ENCODE data around the gene ASB18.

Gene ASB18

GRCh38 chr2:236241181-236242056 is 22.8 kb downstream of the ASB18 start:
- DNase-seq (ENCODE audit: low read depth in 2 of 2), result no peak

- DNase-seq (ENCODE audit: low read depth in 2 of 2), result no peak
Observed at GRCh38 chr2:236240228-236240990, 23.8 kb downstream of the ASB18 start.

- no peak for DNase-seq (ENCODE audit: low read depth in 2 of 2)
Observed at GRCh38 chr2:236239276-236240065, 24.7 kb downstream of the ASB18 start.

GRCh38 chr2:236238751-236239150 is 25.5 kb downstream of the ASB18 start:
- DNase-seq (ENCODE audit: low read depth in 2 of 2), result no peak

GRCh38 chr2:236237468-236238190 is 26.6 kb downstream of the ASB18 start:
- no peak for DNase-seq (ENCODE audit: low read depth in 2 of 2)

- DNase-seq (ENCODE audit: low read depth in 2 of 2), result no peak
Observed at GRCh38 chr2:236236559-236237452, 27.4 kb downstream of the ASB18 start.

GRCh38 chr2:236229186-236229585 is 35.0 kb downstream of the ASB18 start:
- DNase-seq (ENCODE audit: low read depth in 2 of 2), result no peak

- no peak for DNase-seq (ENCODE audit: low read depth in 2 of 2)
Observed at GRCh38 chr2:236223675-236224074, 40.5 kb downstream of the ASB18 start.

GRCh38 chr2:236221798-236222197 is 42.4 kb downstream of the ASB18 start:
- DNase-seq (ENCODE audit: low read depth in 2 of 2), result no peak

- DNase-seq (ENCODE audit: low read depth in 2 of 2), result no peak
Observed at GRCh38 chr2:236219411-236219810, 44.8 kb downstream of the ASB18 start.

- no peak for DNase-seq (ENCODE audit: low read depth in 2 of 2)
Observed at GRCh38 chr2:236217926-236218325, 46.3 kb downstream of the ASB18 start.

GRCh38 chr2:236216711-236217110 is 47.5 kb downstream of the ASB18 start:
- no peak for DNase-seq (ENCODE audit: low read depth in 2 of 2)

- no peak for DNase-seq (ENCODE audit: low read depth in 2 of 2)
Observed at GRCh38 chr2:236215761-236216333, 48.4 kb downstream of the ASB18 start.

- no peak for DNase-seq (ENCODE audit: low read depth in 2 of 2)
Observed at GRCh38 chr2:236215196-236215595, 49.0 kb downstream of the ASB18 start.

GRCh38 chr2:236214376-236214995 is 49.7 kb downstream of the ASB18 start:
- DNase-seq (ENCODE audit: low read depth in 2 of 2), result no peak

GRCh38 chr2:236211296-236211695 is 52.9 kb downstream of the ASB18 start:
- DNase-seq (ENCODE audit: low read depth in 2 of 2), result no peak

- DNase-seq (ENCODE audit: low read depth in 2 of 2), result no peak
Observed at GRCh38 chr2:236210536-236210935, 53.7 kb downstream of the ASB18 start.

GRCh38 chr2:236209996-236210395 is 54.2 kb downstream of the ASB18 start:
- no peak for DNase-seq (ENCODE audit: low read depth in 2 of 2)

- DNase-seq (ENCODE audit: low read depth in 2 of 2), result no peak
Observed at GRCh38 chr2:236209535-236209934, 54.7 kb downstream of the ASB18 start.

Measured in stimulated activated CD4-positive, alpha-beta T cell treated with anti-CD3 and anti-CD28 coated beads, Interleukin-12 subunit alpha, Interleukin-12 subunit beta, amount 100 ng/mL, for 24 hours (primary cell).